ENCODE measurements around the gene PBXIP1.

DNA sequence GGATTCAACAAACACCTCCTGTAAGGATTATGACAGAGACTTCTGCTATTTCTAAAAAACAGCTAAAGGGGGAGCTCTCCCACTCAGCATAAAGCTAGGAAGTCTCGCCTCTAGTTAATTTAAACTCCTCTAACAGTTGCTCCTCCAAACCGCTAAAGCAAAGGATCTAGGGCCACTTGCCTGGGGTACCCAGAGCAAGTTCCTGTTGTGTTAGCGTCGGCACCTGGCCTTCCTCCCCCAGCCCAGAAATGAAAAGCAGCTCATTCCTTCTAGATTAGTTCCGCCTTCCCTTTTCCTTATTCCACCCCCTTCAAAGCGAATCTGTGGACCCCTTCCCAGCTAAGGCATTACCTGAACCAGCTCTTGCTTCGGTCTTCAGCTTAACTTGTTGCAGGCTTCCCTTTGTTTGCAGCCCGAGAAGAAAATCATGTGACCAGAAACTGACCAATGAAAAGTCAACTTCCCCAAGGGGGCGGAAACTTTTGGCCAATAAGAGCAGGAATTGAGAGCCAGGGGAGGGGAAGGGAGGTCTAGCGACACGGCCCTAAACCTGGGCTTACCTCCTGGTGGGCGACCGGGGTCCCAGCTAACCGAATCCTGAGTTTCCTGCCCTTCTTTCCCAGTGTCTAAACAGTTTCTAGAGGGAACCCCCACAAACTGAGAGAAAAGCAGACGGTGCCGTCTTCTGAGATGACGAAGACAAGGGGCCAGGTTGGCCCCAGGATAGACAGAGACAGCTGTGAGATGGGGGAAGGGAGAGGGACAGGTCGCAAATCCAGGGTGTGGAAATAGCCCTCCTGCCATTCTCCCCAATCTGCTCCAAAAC is at the start of gene PBXIP1:
- peak in 1 of 2 donors; percentile 48 for TF ChIP-seq POLR2A (IDR thresholded peaks at IDR 0.05)
- TF ChIP-seq, protein P1, sequence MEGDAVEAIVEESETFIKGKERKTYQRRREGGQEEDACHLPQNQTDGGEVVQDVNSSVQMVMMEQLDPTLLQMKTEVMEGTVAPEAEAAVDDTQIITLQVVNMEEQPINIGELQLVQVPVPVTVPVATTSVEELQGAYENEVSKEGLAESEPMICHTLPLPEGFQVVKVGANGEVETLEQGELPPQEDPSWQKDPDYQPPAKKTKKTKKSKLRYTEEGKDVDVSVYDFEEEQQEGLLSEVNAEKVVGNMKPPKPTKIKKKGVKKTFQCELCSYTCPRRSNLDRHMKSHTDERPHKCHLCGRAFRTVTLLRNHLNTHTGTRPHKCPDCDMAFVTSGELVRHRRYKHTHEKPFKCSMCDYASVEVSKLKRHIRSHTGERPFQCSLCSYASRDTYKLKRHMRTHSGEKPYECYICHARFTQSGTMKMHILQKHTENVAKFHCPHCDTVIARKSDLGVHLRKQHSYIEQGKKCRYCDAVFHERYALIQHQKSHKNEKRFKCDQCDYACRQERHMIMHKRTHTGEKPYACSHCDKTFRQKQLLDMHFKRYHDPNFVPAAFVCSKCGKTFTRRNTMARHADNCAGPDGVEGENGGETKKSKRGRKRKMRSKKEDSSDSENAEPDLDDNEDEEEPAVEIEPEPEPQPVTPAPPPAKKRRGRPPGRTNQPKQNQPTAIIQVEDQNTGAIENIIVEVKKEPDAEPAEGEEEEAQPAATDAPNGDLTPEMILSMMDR (IDR thresholded peaks at IDR 0.05) = peak in 2 of 6 experiments; percentile 5 to 12
